Stimulated activated CD4-positive, alpha-beta T cell treated with anti-CD3 and anti-CD28 coated beads, Interleukin-1b, Interleukin-23, amount 100 ng/mL, for 48 hours (primary cell): ENCODE results near the gene ZDBF2.
"Not testable (repeated sequence)": the region's sequence is repeated elsewhere in the genome, so short reads cannot be mapped to it uniquely, and the experiment has no call there.

Experiments used
- DNase-seq: peaks from one replicate; pipeline ENCODE4 v3.0.0-alpha.2; 2020

ZDBF2 gene

GRCh38 chr2:206274434-206275311 is at the start of gene ZDBF2:
Gene ZDBF2 (plus strand): TSS chr2:206274663. CDS start chr2:206281850, 7,187 bp downstream.
- DNase-seq: peak; percentile 54

- DNase-seq: no peak
Measured at GRCh38 chr2:206225435-206226232, 48.8 kb upstream of the ZDBF2 start.

- DNase-seq: not testable (repeated sequence)
Measured at GRCh38 chr2:206228636-206229035, 45.8 kb upstream of the ZDBF2 start.

- DNase-seq: no peak
Measured at GRCh38 chr2:206229642-206230041, 44.8 kb upstream of the ZDBF2 start.

- no peak for DNase-seq
Measured at GRCh38 chr2:206230060-206230762, 44.3 kb upstream of the ZDBF2 start.

- DNase-seq: no peak
Measured at GRCh38 chr2:206231669-206232286, 42.7 kb upstream of the ZDBF2 start.

GRCh38 chr2:206232287-206233035 is 42.0 kb upstream of the ZDBF2 start:
- DNase-seq: no peak

- DNase-seq: no peak
Measured at GRCh38 chr2:206239157-206239556, 35.3 kb upstream of the ZDBF2 start.

- DNase-seq: no peak
Measured at GRCh38 chr2:206240327-206240726, 34.1 kb upstream of the ZDBF2 start.

- DNase-seq: no peak
Measured at GRCh38 chr2:206241736-206242135, 32.7 kb upstream of the ZDBF2 start.

- DNase-seq: no peak
Measured at GRCh38 chr2:206245265-206245672, 29.2 kb upstream of the ZDBF2 start.

GRCh38 chr2:206250041-206250897 is 24.2 kb upstream of the ZDBF2 start:
- no peak for DNase-seq

GRCh38 chr2:206253125-206253776 is 21.2 kb upstream of the ZDBF2 start:
- DNase-seq: no peak

- DNase-seq: no peak
Measured at GRCh38 chr2:206253777-206254166, 20.7 kb upstream of the ZDBF2 start.

GRCh38 chr2:206255003-206255402 is 19.5 kb upstream of the ZDBF2 start:
- no peak for DNase-seq

- DNase-seq: no peak
Measured at GRCh38 chr2:206256706-206257205, 17.7 kb upstream of the ZDBF2 start.

- no peak for DNase-seq
Measured at GRCh38 chr2:206257350-206257749, 17.1 kb upstream of the ZDBF2 start.

GRCh38 chr2:206257861-206258260 is 16.6 kb upstream of the ZDBF2 start:
- no peak for DNase-seq

GRCh38 chr2:206258615-206259014 is 15.8 kb upstream of the ZDBF2 start:
- not testable (repeated sequence) for DNase-seq
